GM23248 (cell line): Measurements from ENCODE around the gene SLC7A9.

Source experiments
- EZH2 ChIP-seq: fragments of 200-600 bp; sonication (generic); IDR thresholded peaks from 2 replicates; pipeline ENCODE4 v1.6.1; 2018; ENCODE audit warnings: antibody characterized with exemption, mild to moderate bottlenecking; ENCODE audit not compliant: insufficient read depth, poor library complexity, severe bottlenecking
- EZH2phosphoT487 ChIP-seq: fragments of 200-600 bp; sonication (generic); IDR thresholded peaks from 2 replicates; pipeline ENCODE4 v1.6.1; 2018; ENCODE audit warnings: antibody characterized with exemption, moderate library complexity, mild to moderate bottlenecking, low read depth; ENCODE audit not compliant: insufficient read depth

DNA sequence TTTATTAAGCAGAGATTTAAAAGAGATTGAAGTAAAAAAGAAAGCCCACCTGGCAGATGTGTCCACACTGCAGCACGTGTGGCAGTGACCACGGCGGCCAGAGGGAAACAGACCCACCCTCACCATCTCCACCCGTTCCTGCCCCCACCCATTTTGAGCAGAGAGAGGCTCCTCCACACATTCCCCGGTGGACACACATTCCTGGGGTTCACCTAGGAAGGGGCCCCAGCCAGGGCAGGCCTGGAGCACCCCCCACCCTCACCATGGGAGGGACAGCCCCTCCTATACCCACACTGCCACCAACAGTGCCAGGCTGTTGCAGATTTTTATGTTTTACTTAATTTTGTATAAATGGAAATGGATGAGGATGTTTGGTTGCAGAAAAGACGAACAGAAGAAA lies 54.9 kb downstream of the SLC7A9 start:
- TF ChIP-seq EZH2: no peak
- no peak for TF ChIP-seq EZH2phosphoT487
